Type B pancreatic cell (in vitro differentiated cells): Measurements from ENCODE around the gene HOXB4. TPM values are rescaled to one million over a fixed set of nuclear protein-coding genes. Genes with fewer than 3 reads are reported as not detected.

Source experiments
- DNase-seq: peaks from one replicate; pipeline ENCODE4 v3.0.0; 2021; ENCODE audit warnings: mixed read lengths; ENCODE audit not compliant: unreplicated experiment; ENCODE audit errors: extremely low spot score
- H3K27ac Mint-ChIP-seq: 2 replicates; pipeline ENCODE4 v1.8.0; 2021; ENCODE audit warnings: mild to moderate bottlenecking, mixed read lengths
- H3K27me3 Mint-ChIP-seq: 2 replicates; pipeline ENCODE4 v1.8.0; 2021; ENCODE audit warnings: mixed read lengths
- H3K36me3 Mint-ChIP-seq: 2 replicates; pipeline ENCODE4 v1.8.0; 2021; ENCODE audit warnings: mixed read lengths
- H3K4me1 Mint-ChIP-seq: one replicate; pipeline ENCODE4 v1.8.0; 2021; ENCODE audit warnings: mixed read lengths; ENCODE audit not compliant: unreplicated experiment
- H3K4me3 Mint-ChIP-seq: 2 replicates; pipeline ENCODE4 v1.8.0; 2021; ENCODE audit warnings: mild to moderate bottlenecking, mixed read lengths
- H3K9me3 Mint-ChIP-seq: 2 replicates; pipeline ENCODE4 v1.8.0; 2021; ENCODE audit warnings: mixed read lengths
- CTCF ChIP-seq: fragments of 200-600 bp; sonication (generic); conservative IDR thresholded peaks from 2 replicates; pipeline ENCODE4 v1.5.0; 2021; ENCODE audit warnings: antibody characterized with exemption, mild to moderate bottlenecking
- total RNA-seq: library from RNA; stranded (reverse); gene quantifications from 2 replicates; pipeline ENCODE4 v1.2.1, GENCODE V29; 2021; ENCODE audit warnings: low replicate concordance

HOXB4 gene
- total RNA-seq, 1 donor from 2014 or later, result 27.0 TPM

GRCh38 chr17:48574505-48575065 lies 3.6 kb downstream of the HOXB4 start:
- Mint-ChIP-seq H3K27me3 (peaks cover 58% of the 10 kb centered on the region), H3K36me3 (peaks cover 22% of the 10 kb centered on the region), H3K4me1 (peaks cover 44% of the 10 kb centered on the region), H3K27ac (no peak overlapping the region), H3K9me3 (no peaks in the 10 kb centered on the region), H3K4me3 (no peak overlapping the region)
- no peak for DNase-seq
- TF ChIP-seq CTCF, result no peak

- H3K4me3 Mint-ChIP-seq, result no peak overlapping the region
- H3K4me1 Mint-ChIP-seq, result peaks cover 43% of the 10 kb centered on the region
- H3K36me3 Mint-ChIP-seq, result peaks cover 18% of the 10 kb centered on the region
- peaks cover 54% of the 10 kb centered on the region for H3K27me3 Mint-ChIP-seq
- H3K27ac Mint-ChIP-seq, result no peak overlapping the region
- DNase-seq, result no peak
- H3K9me3 Mint-ChIP-seq, result no peaks in the 10 kb centered on the region
- no peak for TF ChIP-seq CTCF
Observed at GRCh38 chr17:48571826-48572417, 6.2 kb downstream of the HOXB4 start.

- no peak overlapping the region for H3K27ac Mint-ChIP-seq
- no peaks in the 10 kb centered on the region for H3K9me3 Mint-ChIP-seq
- peaks cover 52% of the 10 kb centered on the region for H3K27me3 Mint-ChIP-seq
Observed at GRCh38 chr17:48571024-48571818, 6.9 kb downstream of the HOXB4 start.

GRCh38 chr17:48570325-48571023 lies 7.7 kb downstream of the HOXB4 start:
- H3K27me3 Mint-ChIP-seq, result peaks cover 49% of the 10 kb centered on the region
- peaks cover 18% of the 10 kb centered on the region for H3K36me3 Mint-ChIP-seq
- H3K4me1 Mint-ChIP-seq, result peaks cover 43% of the 10 kb centered on the region
- no peak for DNase-seq
- TF ChIP-seq CTCF, result no peak
- H3K27ac Mint-ChIP-seq, result no peak overlapping the region
- H3K4me3 Mint-ChIP-seq, result no peak overlapping the region
- no peaks in the 10 kb centered on the region for H3K9me3 Mint-ChIP-seq

More at GRCh38 chr17:48571024-48571818, 6.9 kb downstream of the HOXB4 start:
- Mint-ChIP-seq H3K4me1 (peaks cover 43% of the 10 kb centered on the region), H3K36me3 (peaks cover 18% of the 10 kb centered on the region), H3K4me3 (no peak overlapping the region)
- no peak for DNase-seq
- no peak for TF ChIP-seq CTCF

GRCh38 chr17:48569674-48570324 lies 8.4 kb downstream of the HOXB4 start:
- no peak overlapping the region for H3K4me3 Mint-ChIP-seq

More at GRCh38 chr17:48569674-48570324, 8.4 kb downstream of the HOXB4 start:
- Mint-ChIP-seq H3K4me1 (peaks cover 39% of the 10 kb centered on the region), H3K9me3 (no peaks in the 10 kb centered on the region), H3K27ac (no peak overlapping the region), H3K27me3 (peaks cover 45% of the 10 kb centered on the region), H3K36me3 (peaks cover 18% of the 10 kb centered on the region)
- TF ChIP-seq CTCF, result peak; percentile 49
- no peak for DNase-seq
